ENCODE measurements around the gene EDDM3A. TPM values are rescaled to one million over a fixed set of nuclear protein-coding genes. Genes with fewer than 3 reads are reported as not detected.

The EDDM3A gene
- total RNA-seq, 1 experiment from 2014 or later: not detected

DNA sequence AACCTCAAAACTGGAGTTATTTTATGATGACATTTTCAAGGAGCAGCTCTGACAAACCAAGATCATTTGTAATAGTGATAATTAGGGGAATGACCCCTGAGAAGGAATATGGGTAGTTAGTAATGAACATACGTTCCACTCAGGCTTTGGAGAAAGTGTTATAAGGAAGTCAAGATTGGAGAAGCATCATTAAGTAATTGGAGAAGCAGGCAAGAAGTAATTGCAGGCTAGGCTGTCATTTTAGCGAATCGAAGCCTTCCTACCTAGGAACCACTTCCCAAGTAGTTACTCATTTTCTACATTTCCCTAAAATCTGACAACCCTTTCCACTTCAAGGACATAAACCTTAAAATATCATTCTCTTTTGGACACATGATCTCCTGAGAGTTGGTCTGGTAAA lies 23.7 kb downstream of the EDDM3A start:
- no peaks in the 10 kb centered on the region for H3K9me3 ChIP-seq (ENCODE audit: low read depth, low read length, poor library complexity, severe bottlenecking)
- intact Hi-C loops (cut with micrococcal nuclease; ENCODE audit: unreplicated experiment): loop anchor here (5.0 kb wide), 1 partner anchor 48 kb away; no protein-coding TSS in a partner anchor
- ChIA-PET POLR2A (ENCODE audit: low non-redundant PET) (no interaction called here), CTCF (no interaction called here)
- no peak for TF ChIP-seq EZH2 (IDR thresholded peaks at IDR 0.05; ENCODE audit: borderline replicate concordance, low read depth, low read length, poor library complexity, severe bottlenecking)
- TF ChIP-seq, protein P1, sequence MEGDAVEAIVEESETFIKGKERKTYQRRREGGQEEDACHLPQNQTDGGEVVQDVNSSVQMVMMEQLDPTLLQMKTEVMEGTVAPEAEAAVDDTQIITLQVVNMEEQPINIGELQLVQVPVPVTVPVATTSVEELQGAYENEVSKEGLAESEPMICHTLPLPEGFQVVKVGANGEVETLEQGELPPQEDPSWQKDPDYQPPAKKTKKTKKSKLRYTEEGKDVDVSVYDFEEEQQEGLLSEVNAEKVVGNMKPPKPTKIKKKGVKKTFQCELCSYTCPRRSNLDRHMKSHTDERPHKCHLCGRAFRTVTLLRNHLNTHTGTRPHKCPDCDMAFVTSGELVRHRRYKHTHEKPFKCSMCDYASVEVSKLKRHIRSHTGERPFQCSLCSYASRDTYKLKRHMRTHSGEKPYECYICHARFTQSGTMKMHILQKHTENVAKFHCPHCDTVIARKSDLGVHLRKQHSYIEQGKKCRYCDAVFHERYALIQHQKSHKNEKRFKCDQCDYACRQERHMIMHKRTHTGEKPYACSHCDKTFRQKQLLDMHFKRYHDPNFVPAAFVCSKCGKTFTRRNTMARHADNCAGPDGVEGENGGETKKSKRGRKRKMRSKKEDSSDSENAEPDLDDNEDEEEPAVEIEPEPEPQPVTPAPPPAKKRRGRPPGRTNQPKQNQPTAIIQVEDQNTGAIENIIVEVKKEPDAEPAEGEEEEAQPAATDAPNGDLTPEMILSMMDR (conservative IDR thresholded peaks at IDR 0.05; ENCODE audit: low read depth, low read length): no peak
- H3K36me3 ChIP-seq (ENCODE audit: insufficient read depth, low read length, poor library complexity, severe bottlenecking): no peaks in the 10 kb centered on the region
- peaks cover 6% of the 10 kb centered on the region for H3K27me3 ChIP-seq (replicated peaks; ENCODE audit: insufficient read depth, low read depth, low read length, poor library complexity)
- no TSS peak for BruUV-seq (replicated peaks)
- H3K4me3 ChIP-seq (ENCODE audit: low read depth, low read length, poor library complexity, severe bottlenecking): no peak overlapping the region
- H3K4me1 ChIP-seq (ENCODE audit: insufficient read depth, low read length, poor library complexity, severe bottlenecking): no peaks in the 10 kb centered on the region
- no peak for DNase-seq (ENCODE audit: low spot score)
- no peak overlapping the region for H3K27ac ChIP-seq (ENCODE audit: low read depth, low read length, poor library complexity, severe bottlenecking)

DNA sequence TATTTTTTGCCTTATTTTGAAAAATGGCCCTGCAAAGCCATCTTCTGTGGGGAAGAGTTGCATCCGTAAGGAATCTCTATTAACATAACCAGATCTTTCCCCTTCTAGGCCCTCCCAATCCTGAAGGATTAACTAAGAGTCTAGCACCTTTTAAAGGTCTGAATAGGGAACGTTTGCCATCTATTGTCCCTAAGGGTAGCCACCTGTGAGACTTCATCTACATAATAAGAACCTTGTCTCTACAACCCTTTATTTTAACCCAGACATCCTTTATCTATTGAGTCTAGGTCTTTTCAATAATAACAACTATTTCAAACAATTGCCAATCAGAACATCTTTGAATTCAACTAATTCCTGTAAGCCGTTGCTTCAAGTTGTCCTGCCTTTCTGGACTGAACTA lies 27.0 kb downstream of the EDDM3A start:
- BruUV-seq (replicated peaks): no TSS peak
- ChIA-PET POLR2A (ENCODE audit: low non-redundant PET) (no interaction called here), CTCF (no interaction called here)
- H3K27ac ChIP-seq (ENCODE audit: low read depth, low read length, poor library complexity, severe bottlenecking): no peak overlapping the region
- H3K36me3 ChIP-seq (ENCODE audit: insufficient read depth, low read length, poor library complexity, severe bottlenecking): no peaks in the 10 kb centered on the region
- intact Hi-C loops (cut with micrococcal nuclease; ENCODE audit: unreplicated experiment): no loop called here
- H3K4me1 ChIP-seq (ENCODE audit: insufficient read depth, low read length, poor library complexity, severe bottlenecking): no peaks in the 10 kb centered on the region
- DNase-seq (ENCODE audit: low spot score): no peak
- H3K9me3 ChIP-seq (ENCODE audit: low read depth, low read length, poor library complexity, severe bottlenecking): no peaks in the 10 kb centered on the region
- H3K27me3 ChIP-seq (replicated peaks; ENCODE audit: insufficient read depth, low read depth, low read length, poor library complexity): peaks cover 28% of the 10 kb centered on the region
- H3K4me3 ChIP-seq (ENCODE audit: low read depth, low read length, poor library complexity, severe bottlenecking): no peak overlapping the region
- TF ChIP-seq, protein P1 (conservative IDR thresholded peaks at IDR 0.05; ENCODE audit: low read depth, low read length): no peak
- TF ChIP-seq EZH2 (IDR thresholded peaks at IDR 0.05; ENCODE audit: borderline replicate concordance, low read depth, low read length, poor library complexity, severe bottlenecking): no peak

DNA sequence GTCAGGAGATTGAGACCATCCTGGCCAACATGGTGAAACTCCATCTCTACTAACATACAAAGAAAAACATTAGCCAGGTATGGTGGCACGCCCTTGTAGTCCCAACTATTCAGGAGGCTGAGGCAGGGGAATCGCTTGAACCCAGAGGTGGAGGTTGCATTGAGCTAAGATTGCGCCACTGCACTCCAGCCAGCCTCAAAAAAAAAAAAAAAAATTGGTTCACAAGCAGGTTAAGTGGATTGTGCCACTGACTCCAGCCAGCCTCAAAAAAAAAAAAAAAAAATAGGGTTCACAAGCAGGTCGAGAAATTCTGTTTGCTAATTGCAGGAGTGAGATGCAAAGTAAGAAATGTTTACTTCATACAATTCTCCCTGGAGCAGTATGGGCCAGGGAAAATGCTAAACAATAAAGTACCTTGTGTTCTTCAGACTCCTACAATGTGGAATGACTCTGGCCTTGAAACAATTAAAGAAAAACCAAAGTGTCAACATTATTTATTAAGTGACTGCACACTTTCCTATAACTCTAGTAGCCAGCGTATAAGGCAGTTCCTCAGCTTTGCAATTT lies 28.7 kb downstream of the EDDM3A start:
- CTCF ChIA-PET: no interaction called here

More for the DNA sequence above, 28.7 kb downstream of the EDDM3A start:
- intact Hi-C loops (cut with micrococcal nuclease; ENCODE audit: unreplicated experiment): no loop called here
- Histone ChIP-seq H3K9me3 (ENCODE audit: low read depth, low read length, poor library complexity, severe bottlenecking) (no peaks in the 10 kb centered on the region), H3K4me1 (ENCODE audit: insufficient read depth, low read length, poor library complexity, severe bottlenecking) (no peaks in the 10 kb centered on the region), H3K4me3 (ENCODE audit: low read depth, low read length, poor library complexity, severe bottlenecking) (no peak overlapping the region), H3K27ac (ENCODE audit: low read depth, low read length, poor library complexity, severe bottlenecking) (no peak overlapping the region), H3K36me3 (ENCODE audit: insufficient read depth, low read length, poor library complexity, severe bottlenecking) (no peaks in the 10 kb centered on the region), H3K27me3 (replicated peaks; ENCODE audit: insufficient read depth, low read depth, low read length, poor library complexity) (peaks cover 28% of the 10 kb centered on the region)
- POLR2A ChIA-PET (ENCODE audit: low non-redundant PET): interaction anchor here (0.7 kb wide), 1 partner anchor 35 kb away, joined by 3 read pairs; no protein-coding TSS in a partner anchor
- BruUV-seq (replicated peaks): no TSS peak
- no peak for DNase-seq (ENCODE audit: low spot score)
- TF ChIP-seq, protein P1 (conservative IDR thresholded peaks at IDR 0.05; ENCODE audit: low read depth, low read length): no peak

All from A673 (cell line).